Activated T-helper 17 cell treated with anti-CD3 and anti-CD28 coated beads, Interleukin-2, amount 50 U/mL, for 72 hours (primary cell): ENCODE measurements around the gene HELQ. TPM values are rescaled to one million over a fixed set of nuclear protein-coding genes. Genes with fewer than 3 reads are reported as not detected.

Source experiments
- ATAC-seq: fragments of 150-1000 bp; cut with Tn5 transposase; replicated peaks from 2 replicates; pipeline ENCODE4 v1.10.0; 2021; ENCODE audit warnings: mild to moderate bottlenecking, moderate library complexity
- H3K27ac Mint-ChIP-seq: one replicate; pipeline ENCODE4 v1.8.0; 2022; ENCODE audit warnings: mixed read lengths
- H3K27me3 Mint-ChIP-seq: one replicate; pipeline ENCODE4 v1.8.0; 2022; ENCODE audit warnings: mixed read lengths
- H3K36me3 Mint-ChIP-seq: one replicate; pipeline ENCODE4 v1.8.0; 2022; ENCODE audit warnings: low read depth, mild to moderate bottlenecking, mixed read lengths
- H3K4me1 Mint-ChIP-seq: one replicate; pipeline ENCODE4 v1.8.0; 2022; ENCODE audit warnings: mixed read lengths
- H3K4me3 Mint-ChIP-seq: one replicate; pipeline ENCODE4 v1.8.0; 2022; ENCODE audit warnings: mild to moderate bottlenecking, mixed read lengths
- H3K9me3 Mint-ChIP-seq: one replicate; pipeline ENCODE4 v1.8.0; 2022; ENCODE audit warnings: mixed read lengths
- total RNA-seq, 2 donors: library from RNA; stranded (reverse); gene quantifications; one replicate each; pipeline ENCODE4 v1.2.3, GENCODE V29; 2022

HELQ gene
- total RNA-seq, 2 donors from 2014 or later: 11.4 to 15.1 TPM

- Mint-ChIP-seq H3K36me3 (peaks cover 82% of the 10 kb centered on the region), H3K27me3 (no peaks in the 10 kb centered on the region), H3K9me3 (no peaks in the 10 kb centered on the region), H3K27ac (no peak overlapping the region), H3K4me3 (no peak overlapping the region), H3K4me1 (no peaks in the 10 kb centered on the region)
- ATAC-seq: no peak
Observed at GRCh38 chr4:83473966-83474365, 18.3 kb upstream of the HELQ start.

- Mint-ChIP-seq H3K36me3 (peaks cover 82% of the 10 kb centered on the region), H3K9me3 (no peaks in the 10 kb centered on the region), H3K27me3 (no peaks in the 10 kb centered on the region), H3K27ac (no peak overlapping the region), H3K4me1 (no peaks in the 10 kb centered on the region), H3K4me3 (no peak overlapping the region)
- ATAC-seq: no peak
Observed at GRCh38 chr4:83473423-83473822, 17.8 kb upstream of the HELQ start.

GRCh38 chr4:83456184-83456501 is 520 bp upstream of the HELQ start:
- peaks cover 86% of the 10 kb centered on the region for H3K36me3 Mint-ChIP-seq
- H3K4me1 Mint-ChIP-seq: peaks cover 15% of the 10 kb centered on the region
- no peaks in the 10 kb centered on the region for H3K9me3 Mint-ChIP-seq
- ATAC-seq: no peak
- H3K27ac Mint-ChIP-seq: peak overlapping the region; percentile 100
- H3K27me3 Mint-ChIP-seq: no peaks in the 10 kb centered on the region
- peak overlapping the region; percentile 100 for H3K4me3 Mint-ChIP-seq

GRCh38 chr4:83454686-83455085 is 937 bp downstream of the HELQ start:
- H3K36me3 Mint-ChIP-seq: peaks cover 82% of the 10 kb centered on the region
- no peaks in the 10 kb centered on the region for H3K27me3 Mint-ChIP-seq

GRCh38 chr4:83449009-83449408 is 6.6 kb downstream of the HELQ start:
- H3K27me3 Mint-ChIP-seq: no peaks in the 10 kb centered on the region
- H3K9me3 Mint-ChIP-seq: no peaks in the 10 kb centered on the region
- no peak for ATAC-seq
- no peak overlapping the region for H3K4me3 Mint-ChIP-seq
- H3K36me3 Mint-ChIP-seq: peaks cover 65% of the 10 kb centered on the region
- H3K27ac Mint-ChIP-seq: peak overlapping the region; percentile 46
- H3K4me1 Mint-ChIP-seq: peaks cover 5% of the 10 kb centered on the region

More at GRCh38 chr4:83454686-83455085, 937 bp downstream of the HELQ start:
- H3K27ac Mint-ChIP-seq: peak overlapping the region; percentile 100
- ATAC-seq: no peak
- H3K4me1 Mint-ChIP-seq: peaks cover 15% of the 10 kb centered on the region
- peak overlapping the region; percentile 100 for H3K4me3 Mint-ChIP-seq
- no peaks in the 10 kb centered on the region for H3K9me3 Mint-ChIP-seq

- Mint-ChIP-seq H3K4me3 (no peak overlapping the region), H3K27me3 (no peaks in the 10 kb centered on the region), H3K36me3 (peaks cover 81% of the 10 kb centered on the region), H3K9me3 (no peaks in the 10 kb centered on the region), H3K27ac (no peak overlapping the region), H3K4me1 (no peaks in the 10 kb centered on the region)
- no peak for ATAC-seq
Observed at GRCh38 chr4:83440899-83441298, 14.7 kb downstream of the HELQ start.

- no peak for ATAC-seq
- Mint-ChIP-seq H3K27ac (no peak overlapping the region), H3K36me3 (peaks cover 87% of the 10 kb centered on the region), H3K4me1 (no peaks in the 10 kb centered on the region), H3K27me3 (no peaks in the 10 kb centered on the region), H3K9me3 (no peaks in the 10 kb centered on the region), H3K4me3 (no peak overlapping the region)
Observed at GRCh38 chr4:83440148-83440814, 15.3 kb downstream of the HELQ start.

GRCh38 chr4:83438719-83439118 is 16.9 kb downstream of the HELQ start:
- H3K4me3 Mint-ChIP-seq: no peak overlapping the region
- no peak overlapping the region for H3K27ac Mint-ChIP-seq

GRCh38 chr4:83436680-83437079 is 18.9 kb downstream of the HELQ start:
- ATAC-seq: no peak
- no peak overlapping the region for H3K4me3 Mint-ChIP-seq
- peaks cover 71% of the 10 kb centered on the region for H3K36me3 Mint-ChIP-seq
- no peaks in the 10 kb centered on the region for H3K4me1 Mint-ChIP-seq
- H3K27me3 Mint-ChIP-seq: no peaks in the 10 kb centered on the region
- no peaks in the 10 kb centered on the region for H3K9me3 Mint-ChIP-seq
- H3K27ac Mint-ChIP-seq: no peak overlapping the region

More at GRCh38 chr4:83438719-83439118, 16.9 kb downstream of the HELQ start:
- ATAC-seq: no peak
- Mint-ChIP-seq H3K36me3 (peaks cover 84% of the 10 kb centered on the region), H3K27me3 (no peaks in the 10 kb centered on the region), H3K4me1 (no peaks in the 10 kb centered on the region), H3K9me3 (no peaks in the 10 kb centered on the region)

GRCh38 chr4:83431200-83431599 is 24.4 kb downstream of the HELQ start:
- ATAC-seq: no peak
- Mint-ChIP-seq H3K27me3 (no peaks in the 10 kb centered on the region), H3K36me3 (peaks cover 71% of the 10 kb centered on the region), H3K9me3 (no peaks in the 10 kb centered on the region), H3K27ac (no peak overlapping the region), H3K4me3 (no peak overlapping the region), H3K4me1 (no peaks in the 10 kb centered on the region)

- Mint-ChIP-seq H3K4me1 (no peaks in the 10 kb centered on the region), H3K27ac (no peak overlapping the region), H3K36me3 (peaks cover 69% of the 10 kb centered on the region), H3K9me3 (no peaks in the 10 kb centered on the region), H3K4me3 (no peak overlapping the region), H3K27me3 (no peaks in the 10 kb centered on the region)
- no peak for ATAC-seq
Observed at GRCh38 chr4:83418211-83418610, 37.4 kb downstream of the HELQ start.

GRCh38 chr4:83417566-83417965 is 38.1 kb downstream of the HELQ start:
- no peaks in the 10 kb centered on the region for H3K27me3 Mint-ChIP-seq
- H3K4me1 Mint-ChIP-seq: no peaks in the 10 kb centered on the region
- peaks cover 69% of the 10 kb centered on the region for H3K36me3 Mint-ChIP-seq
- no peak overlapping the region for H3K27ac Mint-ChIP-seq
- H3K9me3 Mint-ChIP-seq: no peaks in the 10 kb centered on the region
- ATAC-seq: no peak
- no peak overlapping the region for H3K4me3 Mint-ChIP-seq

GRCh38 chr4:83413676-83414075 is 41.9 kb downstream of the HELQ start:
- ATAC-seq: peak; percentile 37
- no peak overlapping the region for H3K4me3 Mint-ChIP-seq
- H3K27ac Mint-ChIP-seq: no peak overlapping the region
- no peaks in the 10 kb centered on the region for H3K27me3 Mint-ChIP-seq
- no peaks in the 10 kb centered on the region for H3K4me1 Mint-ChIP-seq
- H3K9me3 Mint-ChIP-seq: no peaks in the 10 kb centered on the region
- H3K36me3 Mint-ChIP-seq: peaks cover 90% of the 10 kb centered on the region

- ATAC-seq: no peak
- no peaks in the 10 kb centered on the region for H3K27me3 Mint-ChIP-seq
- no peaks in the 10 kb centered on the region for H3K9me3 Mint-ChIP-seq
- H3K27ac Mint-ChIP-seq: peak overlapping the region; percentile 28
- no peaks in the 10 kb centered on the region for H3K4me1 Mint-ChIP-seq
- peaks cover 64% of the 10 kb centered on the region for H3K36me3 Mint-ChIP-seq
- H3K4me3 Mint-ChIP-seq: no peak overlapping the region
Observed at GRCh38 chr4:83408908-83409307, 46.7 kb downstream of the HELQ start.

GRCh38 chr4:83405844-83406816 is 49.5 kb downstream of the HELQ start:
- H3K27me3 Mint-ChIP-seq: no peaks in the 10 kb centered on the region
- no peak overlapping the region for H3K4me3 Mint-ChIP-seq
- peaks cover 40% of the 10 kb centered on the region for H3K36me3 Mint-ChIP-seq
- H3K9me3 Mint-ChIP-seq: no peaks in the 10 kb centered on the region
- H3K4me1 Mint-ChIP-seq: no peaks in the 10 kb centered on the region
- no peak for ATAC-seq
- H3K27ac Mint-ChIP-seq: no peak overlapping the region
